ENCODE results near the gene INTS1. TPM values are rescaled to one million over a fixed set of nuclear protein-coding genes. Genes with fewer than 3 reads are reported as not detected.

The INTS1 gene
- total and polyA plus RNA-seq, 2 of the 4 experiments (the other 2 are of a cell fraction), result 9.3 to 40.1 TPM

- TF ChIP-seq RFX5 (IDR thresholded peaks at IDR 0.05; ENCODE audit: low read depth, low read length) (no peak), MAZ (IDR thresholded peaks at IDR 0.05; ENCODE audit: borderline replicate concordance, low read depth, low read length) (no peak), USF2 (IDR thresholded peaks at IDR 0.05; ENCODE audit: low read depth, low read length) (no peak)
These were observed 27.8 kb upstream of the INTS1 start (continued) for GRCh38 chr7:1531979-1532455.

- H3K14ac ChIP-seq (replicated peaks; ENCODE audit: low read depth, low read length), result peak overlapping the region; percentile 70
- peak overlapping the region; percentile 97 for H2AK5ac ChIP-seq (ENCODE audit: low read depth, low read length)
- peaks cover 0 to 36% of the 10 kb centered on the region in 2 experiments; a peak in 2 of 4 replicates for H3K79me1 ChIP-seq (ENCODE audit: low read depth in 1 of 2, low read length in 2 of 2)
- peak overlapping the region; percentile 95 for H3K27ac ChIP-seq (ENCODE audit: insufficient read depth, low read length)
- 0 out of 3 replicates have a peak overlapping the region, but pooled peaks have one; percentile 71 for H2BK15ac ChIP-seq (ENCODE audit: low read depth, low read length)
- H3K4me2 ChIP-seq (ENCODE audit: low read depth, low read length), result peak overlapping the region; percentile 85
- peak overlapping the region; percentile 59; the same call in 1 of the 2 replicates for H2BK120ac ChIP-seq (ENCODE audit: low read depth, low read length)
- BruUV-seq (replicated peaks), result no TSS peak
- H3K36me3 ChIP-seq (ENCODE audit: control insufficient read depth, insufficient read depth, low read length), result no peaks in the 10 kb centered on the region
- H3K23ac ChIP-seq (ENCODE audit: low read depth, low read length), result peak overlapping the region; percentile 90
- H4K20me1 ChIP-seq (ENCODE audit: insufficient read depth, low read length), result peaks cover 32% of the 10 kb centered on the region
- peak overlapping the region; percentile 76; the same call in 1 of the 2 replicates for H4K5ac ChIP-seq (ENCODE audit: low read depth, low read length)
- H2AK9ac ChIP-seq (replicated peaks; ENCODE audit: low read depth, low read length, poor library complexity), result peak overlapping the region; percentile 87
- H3K9me3 ChIP-seq (ENCODE audit: control insufficient read depth, insufficient read depth, low read length), result no peaks in the 10 kb centered on the region
- peak overlapping the region; percentile 43 for H3K4me3 ChIP-seq (ENCODE audit: insufficient read depth, low read depth, low read length)
- ChIA-PET POLR2A (ENCODE audit: unreplicated experiment) (no interaction called here), CTCF (no interaction called here)
- peak overlapping the region; percentile 5 to 50 for H4K8ac ChIP-seq (ENCODE audit: low read depth in 2 of 2, low read length in 2 of 2)
- H3K4ac ChIP-seq (ENCODE audit: low read depth, low read length), result peak overlapping the region; percentile 89
- intact Hi-C loops (cut with micrococcal nuclease), result no loop called here
- peaks cover 9% of the 10 kb centered on the region for H3K9me1 ChIP-seq (ENCODE audit: insufficient read depth, low read length)
- peak overlapping the region; percentile 73 for H4K91ac ChIP-seq (ENCODE audit: insufficient read depth, low read depth, low read length)
- dilution Hi-C loops (cut with HindIII; ENCODE audit: low sequenced_read_pairs, unreplicated experiment), result no loop called here
- H2BK5ac ChIP-seq (ENCODE audit: low read depth, low read length, poor library complexity, severe bottlenecking), result peak overlapping the region; percentile 89
- 8% methylated on average over 39 of the region's 55 CpGs; no CpG with 5 or more reads in 1 of the 2 experiments for WGBS, 2 experiments (ENCODE audit: extremely low coverage in 2 of 2, insufficient read length in 1 of 2)
- peak overlapping the region; percentile 85 for H3K9ac ChIP-seq (ENCODE audit: low read depth, low read length)
- in situ Hi-C loops (cut with MboI; ENCODE audit: low sequenced_read_pairs), result no loop called here
- H2AFZ ChIP-seq (replicated peaks; ENCODE audit: low read length, poor library complexity), result peak overlapping the region; percentile 77
- peaks cover 31% of the 10 kb centered on the region for H3K4me1 ChIP-seq (ENCODE audit: control insufficient read depth, insufficient read depth, low read length)
- peak overlapping the region; percentile 88 for H3K56ac ChIP-seq (ENCODE audit: extremely low read depth, insufficient read depth, low read length)
- ATAC-seq (ENCODE audit: low read depth) (0 out of 2 replicates have a peak, but pooled peaks have one; percentile 1), DNase-seq (peak; percentile 41)
- H3K27me3 ChIP-seq (ENCODE audit: control insufficient read depth, insufficient read depth, low read length), result no peaks in the 10 kb centered on the region
- no peak overlapping the region for H2BK20ac ChIP-seq (ENCODE audit: low read depth, low read length)
- H3K18ac ChIP-seq (ENCODE audit: low read depth, low read length), result peak overlapping the region; percentile 54
- TF ChIP-seq MAFK (IDR thresholded peaks at IDR 0.05; ENCODE audit: low read depth, low read length) (no peak), CHD1 (IDR thresholded peaks at IDR 0.05; ENCODE audit: low read depth, low read length) (0 out of 2 replicates have a peak, but pooled peaks have one; percentile 68), MXI1 (IDR thresholded peaks at IDR 0.05; ENCODE audit: borderline replicate concordance, low read depth, low read length) (no peak; the same call in 1 of the 2 replicates), CTCF (conservative IDR thresholded peaks at IDR 0.05; ENCODE audit: low read depth, low read length) (no peak), POLR2A (IDR thresholded peaks at IDR 0.05; ENCODE audit: low read depth, low read length) (no peak), RFX5 (IDR thresholded peaks at IDR 0.05; ENCODE audit: low read depth, low read length) (no peak), FOS (IDR thresholded peaks at IDR 0.05; ENCODE audit: low read depth, low read length) (no peak), USF2 (IDR thresholded peaks at IDR 0.05; ENCODE audit: low read depth, low read length) (0 out of 2 replicates have a peak, but pooled peaks have one; percentile 21), SMC3 (IDR thresholded peaks at IDR 0.05; ENCODE audit: low read depth, low read length) (no peak), RCOR1 (IDR thresholded peaks at IDR 0.05; ENCODE audit: insufficient replicate concordance, low read length) (no peak), RAD21 (IDR thresholded peaks at IDR 0.05; ENCODE audit: low read length) (no peak)
These were observed 27.2 kb upstream of the INTS1 start for GRCh38 chr7:1531263-1531978.

Measured in IMR-90 (cell line).